ENCODE measurements around the gene SMR3A.

Gene SMR3A

DNA sequence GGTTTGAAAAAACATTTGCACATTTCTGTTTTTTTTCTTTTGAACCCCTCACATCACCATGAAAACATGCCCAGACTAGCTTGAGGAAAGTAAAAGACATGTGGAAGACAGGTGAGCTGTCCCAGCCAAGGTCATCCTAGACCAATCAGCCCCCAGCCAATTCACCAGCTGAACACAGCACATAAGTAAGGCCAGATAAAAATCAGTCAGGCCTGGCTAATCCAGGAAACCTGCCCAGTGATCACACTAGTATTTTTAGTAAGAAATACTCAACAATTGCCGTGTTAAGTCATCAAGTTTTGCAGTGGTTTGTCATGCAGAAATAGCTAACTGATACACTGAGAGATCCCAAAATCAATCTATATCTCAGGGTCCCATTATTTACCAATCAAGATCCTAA is 4.4 kb upstream of the SMR3A start:
- DNase-seq (ENCODE audit: low read depth) = no peak
- no peak overlapping the region for H3K4me3 ChIP-seq (ENCODE audit: low read depth, low read length)
- TF ChIP-seq CTCF (IDR thresholded peaks at IDR 0.05; ENCODE audit: control insufficient read depth, extremely low read depth, insufficient read depth) = no peak

DNA sequence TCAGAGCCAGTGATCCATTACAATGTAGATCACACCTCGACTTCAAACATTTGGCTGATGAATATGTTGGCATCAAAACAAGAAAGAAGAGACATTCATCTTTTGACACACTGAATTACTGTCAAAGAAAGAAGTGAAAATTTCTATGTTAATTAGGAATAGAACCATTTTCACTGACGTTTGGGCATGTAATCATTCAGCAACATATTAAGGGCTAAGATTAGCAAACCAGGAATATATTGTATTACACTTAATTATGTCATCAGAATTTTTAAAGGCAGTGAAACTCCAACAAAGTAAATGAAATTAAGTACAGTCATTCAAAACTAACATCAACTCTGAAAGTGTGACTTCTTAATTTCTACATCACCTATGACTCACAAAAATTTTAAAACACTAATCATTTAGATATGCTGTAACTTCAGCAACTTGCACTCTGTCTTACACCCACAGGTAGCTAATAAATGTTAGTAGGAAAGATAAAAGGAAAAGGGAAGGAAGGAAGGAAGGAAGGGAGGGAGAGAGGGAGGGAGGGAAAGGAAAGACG is 1.4 kb upstream of the SMR3A start:
- DNase-seq (ENCODE audit: low read depth) = no peak
- TF ChIP-seq CTCF (IDR thresholded peaks at IDR 0.05; ENCODE audit: control insufficient read depth, extremely low read depth, insufficient read depth) = no peak
- H3K4me3 ChIP-seq (ENCODE audit: low read depth, low read length) = no peak overlapping the region

DNA sequence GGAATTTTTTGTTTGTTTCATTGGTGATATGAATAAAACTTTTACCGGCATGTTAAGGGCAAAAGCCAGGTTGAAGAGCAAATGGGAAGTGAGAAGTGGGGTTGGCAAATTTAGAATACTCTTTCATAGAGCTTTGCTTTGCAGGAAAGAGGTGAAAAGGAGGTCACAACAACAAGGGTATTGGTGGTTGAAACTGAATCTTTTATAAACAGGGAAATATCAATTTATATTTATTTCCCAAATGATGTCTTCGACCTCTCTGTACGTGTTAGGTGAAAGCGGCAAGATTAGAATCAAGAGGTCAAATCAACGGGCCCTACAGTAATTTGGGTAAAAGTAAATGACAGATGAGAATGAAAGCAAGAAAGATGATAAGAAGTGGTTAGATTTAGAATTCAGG is 3.4 kb downstream of the SMR3A start:
- no peak for TF ChIP-seq CTCF (IDR thresholded peaks at IDR 0.05; ENCODE audit: control insufficient read depth, extremely low read depth, insufficient read depth)
- DNase-seq (ENCODE audit: low read depth) = no peak
- no peak overlapping the region for H3K4me3 ChIP-seq (ENCODE audit: low read depth, low read length)

DNA sequence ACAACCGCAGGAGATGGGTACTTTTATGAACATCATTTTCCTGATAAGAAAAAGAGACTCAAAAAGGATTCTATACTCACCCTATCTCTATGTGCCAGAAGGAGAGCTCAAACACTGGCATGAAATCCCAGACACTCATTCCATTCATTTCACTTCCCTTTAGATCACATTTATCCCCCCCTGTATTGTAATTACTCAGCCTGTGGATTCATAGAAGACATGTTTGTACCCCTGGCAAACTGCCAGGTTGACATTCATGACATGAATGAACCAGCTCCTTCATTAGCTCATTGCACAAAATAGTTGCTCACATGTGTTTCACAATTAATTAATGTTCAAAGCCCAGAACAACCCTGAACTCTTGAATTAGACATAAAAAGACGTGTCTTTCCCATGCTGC is 4.9 kb downstream of the SMR3A start:
- no peak for DNase-seq (ENCODE audit: low read depth)
- no peak for TF ChIP-seq CTCF (IDR thresholded peaks at IDR 0.05; ENCODE audit: control insufficient read depth, extremely low read depth, insufficient read depth)
- no peak overlapping the region for H3K4me3 ChIP-seq (ENCODE audit: low read depth, low read length)

GRCh38 chr4:70367813-70368212 is 7.3 kb downstream of the SMR3A start:
- TF ChIP-seq CTCF (IDR thresholded peaks at IDR 0.05; ENCODE audit: control insufficient read depth, extremely low read depth, insufficient read depth) = no peak
- DNase-seq (ENCODE audit: low read depth) = no peak
- no peak overlapping the region for H3K4me3 ChIP-seq (ENCODE audit: low read depth, low read length)

- no peak for DNase-seq (ENCODE audit: low read depth)
- no peak for TF ChIP-seq CTCF (IDR thresholded peaks at IDR 0.05; ENCODE audit: control insufficient read depth, extremely low read depth, insufficient read depth)
Observed at GRCh38 chr4:70371987-70372386, 11.4 kb downstream of the SMR3A start.

DNA sequence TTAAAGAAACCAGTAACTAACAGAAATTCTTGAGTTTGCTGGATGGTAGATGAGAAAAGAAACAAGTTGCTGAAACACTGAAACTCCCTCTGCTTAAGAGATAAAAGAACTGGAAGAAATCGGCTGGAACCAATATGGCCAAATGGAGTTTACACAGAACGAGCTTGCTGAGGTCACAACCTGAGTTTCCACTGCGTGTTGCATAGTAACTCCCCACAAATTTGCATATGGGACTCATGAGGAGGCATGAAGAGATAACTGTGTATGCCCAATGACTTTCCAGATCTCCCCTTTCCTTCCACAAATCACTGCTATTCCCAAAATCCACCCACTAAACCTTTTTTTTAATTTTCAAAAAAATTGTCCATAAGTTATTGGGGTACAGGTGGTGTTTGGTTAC is 12.2 kb downstream of the SMR3A start:
- no peak for DNase-seq (ENCODE audit: low read depth)
- no peak for TF ChIP-seq CTCF (IDR thresholded peaks at IDR 0.05; ENCODE audit: control insufficient read depth, extremely low read depth, insufficient read depth)
- no peak overlapping the region for H3K4me3 ChIP-seq (ENCODE audit: low read depth, low read length)

More at GRCh38 chr4:70371987-70372386, 11.4 kb downstream of the SMR3A start:
- H3K4me3 ChIP-seq (ENCODE audit: low read depth, low read length) = no peak overlapping the region

Measured in LNCaP clone FGC (cell line).